GM19193 (cell line): Measurements from ENCODE around the gene OLIG1.

Experiments
- POLR2A ChIP-seq: IDR thresholded peaks from 4 replicates; pipeline ENCODE4 v1.6.1; 2011; ENCODE audit not compliant: insufficient read depth, insufficient read length; ENCODE audit errors: extremely low read depth

OLIG1 gene

DNA sequence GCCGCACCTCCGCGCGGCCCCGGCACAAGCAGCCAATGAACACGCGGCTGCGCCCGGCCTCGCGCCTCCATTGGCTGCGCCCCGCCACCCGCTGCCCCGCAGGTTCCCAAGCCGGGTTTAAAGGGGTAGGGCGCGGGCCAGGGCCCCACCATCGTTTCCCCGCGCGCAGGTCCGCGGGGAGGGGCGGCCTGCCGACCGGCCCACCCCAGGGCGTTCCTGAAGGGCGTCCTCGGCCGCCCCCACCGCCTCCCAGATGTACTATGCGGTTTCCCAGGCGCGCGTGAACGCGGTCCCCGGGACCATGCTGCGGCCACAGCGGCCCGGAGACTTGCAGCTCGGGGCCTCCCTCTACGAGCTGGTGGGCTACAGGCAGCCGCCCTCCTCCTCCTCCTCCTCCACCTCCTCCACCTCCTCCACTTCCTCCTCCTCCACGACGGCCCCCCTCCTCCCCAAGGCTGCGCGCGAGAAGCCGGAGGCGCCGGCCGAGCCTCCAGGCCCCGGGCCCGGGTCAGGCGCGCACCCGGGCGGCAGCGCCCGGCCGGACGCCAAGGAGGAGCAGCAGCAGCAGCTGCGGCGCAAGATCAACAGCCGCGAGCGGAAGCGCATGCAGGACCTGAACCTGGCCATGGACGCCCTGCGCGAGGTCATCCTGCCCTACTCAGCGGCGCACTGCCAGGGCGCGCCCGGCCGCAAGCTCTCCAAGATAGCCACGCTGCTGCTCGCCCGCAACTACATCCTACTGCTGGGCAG, at the start of gene OLIG1:
OLIG1 (plus strand) TSS at position 148 of the 750 bp plus-strand sequence; CDS start at position 254, 106 bp downstream.
- TF ChIP-seq POLR2A = no peak

DNA sequence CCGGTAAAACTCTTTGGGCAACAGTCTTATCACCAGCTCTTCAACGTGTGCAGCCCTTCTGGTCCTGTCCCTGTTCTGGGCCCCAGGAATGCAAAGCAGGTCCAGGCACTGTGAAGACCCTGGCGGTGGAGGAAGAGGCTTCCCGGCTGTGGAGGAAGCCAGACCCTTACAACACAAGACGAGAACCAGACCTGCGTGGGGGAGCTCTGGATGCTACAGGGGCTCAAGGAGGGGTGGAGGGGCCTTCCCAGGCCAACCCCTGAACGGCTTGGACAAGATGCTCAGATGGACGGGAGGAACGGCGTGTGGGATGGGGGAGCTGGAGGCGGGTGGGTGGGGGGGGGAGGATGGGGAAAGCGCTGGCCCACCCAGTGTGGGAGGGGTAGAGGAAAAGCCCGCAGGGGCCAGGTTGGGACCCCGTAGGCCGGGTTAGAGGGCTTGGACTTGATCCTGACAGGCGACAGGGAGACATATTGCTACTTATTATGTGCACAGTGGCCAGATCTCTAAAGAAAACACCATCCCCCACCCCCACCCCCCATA, 49.3 kb upstream of the OLIG1 start:
- no peak for TF ChIP-seq POLR2A

DNA sequence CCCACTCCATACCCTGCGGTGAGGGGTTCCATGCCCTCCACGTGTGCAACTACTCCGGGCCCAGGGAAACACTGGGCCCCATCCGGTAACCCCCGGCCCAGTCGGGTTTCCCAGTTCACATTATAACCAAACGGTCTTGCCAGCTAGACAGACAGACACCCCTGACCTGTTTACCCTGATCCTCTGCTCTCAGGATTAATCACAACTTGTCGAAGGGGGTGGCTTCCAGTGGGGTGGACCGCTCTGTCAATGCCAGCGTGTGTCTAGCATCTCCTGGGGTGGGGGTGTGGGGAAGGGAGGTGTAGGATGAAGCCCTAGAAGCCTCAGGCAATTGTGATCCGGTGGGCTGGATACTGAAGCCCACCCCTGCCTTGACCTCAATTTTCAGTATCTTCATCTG, 48.8 kb upstream of the OLIG1 start:
- TF ChIP-seq POLR2A = no peak

DNA sequence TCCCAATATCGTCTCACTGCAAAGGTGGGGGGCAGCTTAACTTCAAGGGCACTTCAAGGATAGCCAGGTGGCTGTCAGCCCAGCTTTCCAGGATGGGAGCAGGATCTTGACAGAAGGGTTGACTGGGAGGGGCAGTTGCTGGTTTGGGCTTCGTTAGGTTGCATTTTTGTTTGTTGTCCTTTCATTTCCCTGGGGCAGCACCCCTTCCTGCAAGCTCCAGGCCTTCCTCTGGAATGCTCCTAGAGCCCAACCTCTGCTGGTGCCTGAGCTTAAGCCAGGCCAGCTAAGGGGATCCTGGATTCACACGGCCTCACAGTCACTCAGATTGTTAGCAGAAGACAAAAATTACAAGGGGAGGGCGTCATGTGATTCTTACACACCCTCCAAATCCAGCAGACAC, 48.3 kb upstream of the OLIG1 start:
- TF ChIP-seq POLR2A = no peak

GRCh38 chr21:33022489-33022827, 47.5 kb upstream of the OLIG1 start:
- TF ChIP-seq POLR2A = no peak

GRCh38 chr21:33022828-33023573, 46.9 kb upstream of the OLIG1 start:
- TF ChIP-seq POLR2A = no peak

- TF ChIP-seq POLR2A = no peak
These were observed 46.3 kb upstream of the OLIG1 start for GRCh38 chr21:33023574-33024200.

DNA sequence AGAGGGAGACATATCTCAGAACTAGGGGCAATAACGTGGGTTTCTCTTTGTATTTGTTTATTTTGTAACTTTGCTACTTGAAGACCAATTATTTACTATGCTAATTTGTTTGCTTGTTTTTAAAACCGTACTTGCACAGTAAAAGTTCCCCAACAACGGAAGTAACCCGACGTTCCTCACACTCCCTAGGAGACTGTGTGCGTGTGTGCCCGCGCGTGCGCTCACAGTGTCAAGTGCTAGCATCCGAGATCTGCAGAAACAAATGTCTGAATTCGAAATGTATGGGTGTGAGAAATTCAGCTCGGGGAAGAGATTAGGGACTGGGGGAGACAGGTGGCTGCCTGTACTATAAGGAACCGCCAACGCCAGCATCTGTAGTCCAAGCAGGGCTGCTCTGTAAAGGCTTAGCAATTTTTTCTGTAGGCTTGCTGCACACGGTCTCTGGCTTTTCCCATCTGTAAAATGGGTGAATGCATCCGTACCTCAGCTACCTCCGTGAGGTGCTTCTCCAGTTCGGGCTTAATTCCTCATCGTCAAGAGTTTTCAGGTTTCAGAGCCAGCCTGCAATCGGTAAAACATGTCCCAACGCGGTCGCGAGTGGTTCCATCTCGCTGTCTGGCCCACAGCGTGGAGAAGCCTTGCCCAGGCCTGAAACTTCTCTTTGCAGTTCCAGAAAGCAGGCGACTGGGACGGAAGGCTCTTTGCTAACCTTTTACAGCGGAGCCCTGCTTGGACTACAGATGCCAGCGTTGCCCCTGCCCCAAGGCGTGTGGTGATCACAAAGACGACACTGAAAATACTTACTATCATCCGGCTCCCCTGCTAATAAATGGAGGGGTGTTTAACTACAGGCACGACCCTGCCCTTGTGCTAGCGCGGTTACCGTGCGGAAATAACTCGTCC, 45.5 kb upstream of the OLIG1 start:
- no peak for TF ChIP-seq POLR2A

GRCh38 chr21:33025106-33025488, 44.8 kb upstream of the OLIG1 start:
- no peak for TF ChIP-seq POLR2A

GRCh38 chr21:33025489-33026442, 44.2 kb upstream of the OLIG1 start, which contains the start of gene OLIG2:
Gene OLIG2 (plus strand): TSS chr21:33025935. CDS start chr21:33026863, 928 bp downstream.
- TF ChIP-seq POLR2A = no peak

GRCh38 chr21:33026443-33026858, 43.5 kb upstream of the OLIG1 start:
- no peak for TF ChIP-seq POLR2A

DNA sequence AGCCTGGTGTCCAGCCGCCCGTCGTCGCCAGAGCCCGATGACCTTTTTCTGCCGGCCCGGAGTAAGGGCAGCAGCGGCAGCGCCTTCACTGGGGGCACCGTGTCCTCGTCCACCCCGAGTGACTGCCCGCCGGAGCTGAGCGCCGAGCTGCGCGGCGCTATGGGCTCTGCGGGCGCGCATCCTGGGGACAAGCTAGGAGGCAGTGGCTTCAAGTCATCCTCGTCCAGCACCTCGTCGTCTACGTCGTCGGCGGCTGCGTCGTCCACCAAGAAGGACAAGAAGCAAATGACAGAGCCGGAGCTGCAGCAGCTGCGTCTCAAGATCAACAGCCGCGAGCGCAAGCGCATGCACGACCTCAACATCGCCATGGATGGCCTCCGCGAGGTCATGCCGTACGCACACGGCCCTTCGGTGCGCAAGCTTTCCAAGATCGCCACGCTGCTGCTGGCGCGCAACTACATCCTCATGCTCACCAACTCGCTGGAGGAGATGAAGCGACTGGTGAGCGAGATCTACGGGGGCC, 43.0 kb upstream of the OLIG1 start:
- TF ChIP-seq POLR2A = no peak
